Central memory CD8-positive, alpha-beta T cell (primary cell): Measurements from ENCODE around the gene SP3.

Experiments used
- ATAC-seq: fragments of 150-1000 bp; cut with Tn5 transposase; replicated peaks from 2 replicates; pipeline ENCODE4 v1.10.0; 2022; ENCODE audit warnings: mild to moderate bottlenecking, moderate FRiP score, moderate number of reproducible peaks; ENCODE audit not compliant: poor library complexity, severe bottlenecking; ENCODE audit errors: extremely low read depth
- DNase-seq, 2 donors: peaks; one replicate each; pipeline ENCODE4 v3.0.0; 2021; ENCODE audit warnings: low spot score in 2 of 2
- H3K27ac Mint-ChIP-seq: one replicate; pipeline ENCODE4 v1.8.0; 2022; ENCODE audit warnings: low read depth, mild to moderate bottlenecking, moderate library complexity, mixed read lengths
- H3K27me3 Mint-ChIP-seq: one replicate; pipeline ENCODE4 v1.8.0; 2022; ENCODE audit warnings: mixed read lengths
- H3K36me3 Mint-ChIP-seq: one replicate; pipeline ENCODE4 v1.8.0; 2022; ENCODE audit warnings: mild to moderate bottlenecking, moderate library complexity, mixed read lengths; ENCODE audit not compliant: insufficient read depth
- H3K4me1 Mint-ChIP-seq: one replicate; pipeline ENCODE4 v1.8.0; 2022; ENCODE audit warnings: mixed read lengths
- H3K4me3 Mint-ChIP-seq: one replicate; pipeline ENCODE4 v1.8.0; 2022; ENCODE audit warnings: mild to moderate bottlenecking, moderate library complexity, mixed read lengths
- H3K9me3 Mint-ChIP-seq: one replicate; pipeline ENCODE4 v1.8.0; 2022; ENCODE audit warnings: mixed read lengths

SP3 gene

DNA sequence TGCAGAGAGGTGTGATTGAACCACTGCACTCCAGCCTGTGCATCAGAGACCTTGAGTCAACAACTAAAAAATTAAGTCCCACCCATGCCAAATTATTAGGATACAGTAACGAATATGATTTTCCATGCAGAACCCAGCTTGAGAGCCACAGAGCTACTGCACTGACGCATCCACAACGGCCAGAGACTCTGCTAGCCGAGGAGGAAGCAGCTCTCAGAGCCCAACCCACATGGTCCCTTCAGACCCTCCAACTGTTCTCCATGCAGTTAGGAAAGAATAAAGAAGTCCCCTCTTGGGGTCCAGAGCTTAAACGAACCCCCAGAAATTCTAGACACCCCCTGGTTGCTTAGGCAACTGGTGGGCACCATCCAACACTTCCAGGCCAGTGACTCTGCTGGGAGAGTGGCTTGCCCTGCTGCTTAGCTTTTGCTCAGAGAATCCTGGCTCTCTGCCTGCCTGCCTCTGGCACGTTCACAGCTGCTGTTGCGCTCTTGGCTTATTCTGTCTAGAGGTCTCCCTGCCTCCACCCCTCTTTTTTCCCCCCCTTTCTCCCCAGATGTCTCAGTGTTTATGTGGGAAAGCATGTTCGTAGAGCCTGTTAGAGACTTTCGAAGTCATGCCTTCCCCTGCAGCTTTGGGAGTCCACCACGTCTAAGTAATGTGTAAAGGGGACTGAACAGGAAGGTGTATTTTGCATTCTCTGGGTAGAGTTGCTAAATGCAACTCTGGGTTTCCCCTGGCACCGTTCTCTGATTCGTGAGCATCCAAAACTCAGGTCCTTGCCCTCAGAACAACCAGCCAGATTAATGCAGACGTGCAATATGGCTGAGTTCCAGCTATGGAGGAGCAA, 26.0 kb upstream of the SP3 start:
- Mint-ChIP-seq H3K9me3 (no peaks in the 10 kb centered on the region), H3K27me3 (peaks cover 30% of the 10 kb centered on the region), H3K4me1 (peaks cover 5% of the 10 kb centered on the region), H3K27ac (no peak overlapping the region), H3K4me3 (no peak overlapping the region), H3K36me3 (no peaks in the 10 kb centered on the region)
- no peak for DNase-seq
- no peak for ATAC-seq

DNA sequence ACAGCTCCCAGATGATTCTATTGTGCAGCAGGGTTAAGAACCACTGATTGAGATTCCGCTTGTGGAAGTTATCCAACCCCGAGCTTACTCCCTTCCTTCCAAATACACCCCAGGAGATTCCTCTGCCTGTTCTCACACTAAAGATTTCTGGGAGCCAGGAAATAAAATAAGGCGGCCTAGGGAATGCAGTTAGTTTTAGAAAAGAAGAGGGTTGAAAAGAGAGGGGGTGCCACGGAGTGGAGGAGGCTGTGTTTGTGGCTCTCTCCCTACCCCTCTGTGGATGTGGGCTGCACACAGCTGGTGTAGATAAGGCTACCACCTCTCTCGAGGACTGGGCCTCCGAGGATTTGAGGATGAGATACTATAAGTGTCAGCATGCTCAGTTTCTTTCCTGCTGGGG, 25.1 kb upstream of the SP3 start:
- H3K27me3 Mint-ChIP-seq, result peaks cover 30% of the 10 kb centered on the region
- no peak overlapping the region for H3K4me3 Mint-ChIP-seq
- H3K4me1 Mint-ChIP-seq, result no peaks in the 10 kb centered on the region
- no peaks in the 10 kb centered on the region for H3K9me3 Mint-ChIP-seq
- H3K36me3 Mint-ChIP-seq, result no peaks in the 10 kb centered on the region
- no peak overlapping the region for H3K27ac Mint-ChIP-seq
- ATAC-seq, result no peak
- no peak for DNase-seq

DNA sequence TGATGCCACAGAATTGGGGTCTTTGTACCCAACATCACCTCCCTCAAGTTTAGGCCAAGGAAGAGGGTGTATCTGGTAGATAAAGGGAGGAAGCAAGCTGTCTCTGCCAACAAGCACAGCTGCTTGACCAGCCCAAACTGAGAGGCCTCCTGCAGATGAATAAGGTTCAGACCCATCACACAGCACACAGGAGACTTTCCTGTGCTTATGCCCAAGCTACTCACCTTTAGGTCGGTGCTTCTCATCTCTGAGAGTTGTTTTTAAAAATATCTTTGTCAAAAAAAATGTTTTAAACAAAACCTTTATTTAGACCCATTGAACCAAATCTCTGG, 24.7 kb upstream of the SP3 start:
- no peaks in the 10 kb centered on the region for H3K36me3 Mint-ChIP-seq
- no peak overlapping the region for H3K27ac Mint-ChIP-seq
- no peak for DNase-seq
- H3K4me1 Mint-ChIP-seq, result no peaks in the 10 kb centered on the region
- no peak overlapping the region for H3K4me3 Mint-ChIP-seq
- no peak for ATAC-seq
- no peaks in the 10 kb centered on the region for H3K9me3 Mint-ChIP-seq
- H3K27me3 Mint-ChIP-seq, result peaks cover 30% of the 10 kb centered on the region

DNA sequence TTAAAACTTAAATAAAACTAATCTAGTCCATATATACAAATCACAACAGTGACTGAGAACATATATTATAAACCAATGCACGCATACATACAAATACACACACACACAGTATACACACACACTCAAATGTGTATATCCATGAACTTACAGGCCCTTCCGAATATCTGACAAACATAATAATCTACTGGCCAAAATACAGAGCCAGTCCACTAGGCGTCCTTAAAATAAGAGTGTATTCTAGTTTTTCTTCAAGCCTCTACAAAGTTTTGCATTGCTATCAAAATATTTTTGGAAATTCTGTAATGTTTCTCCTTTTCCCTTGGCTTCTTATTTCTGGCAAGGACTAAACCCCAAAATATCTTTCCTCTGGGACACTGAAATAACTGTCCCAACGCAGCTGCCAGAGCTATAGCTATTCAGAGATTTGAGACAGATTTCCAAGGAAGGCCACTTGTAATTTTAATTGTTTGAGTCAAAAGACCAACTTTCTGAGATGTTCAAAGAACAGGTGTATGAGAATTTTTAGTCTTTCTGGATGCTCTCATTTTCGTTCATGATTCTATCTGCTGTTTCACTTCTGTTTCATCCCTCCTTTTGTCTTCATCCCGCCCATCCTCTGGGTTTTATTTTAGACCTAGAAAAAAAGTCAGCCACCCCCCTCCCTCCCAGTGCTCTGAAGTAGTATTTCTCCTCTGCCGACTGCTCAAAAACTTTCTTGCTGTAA, 24.1 kb upstream of the SP3 start:
- DNase-seq (no peak), ATAC-seq (no peak)
- H3K36me3 Mint-ChIP-seq, result no peaks in the 10 kb centered on the region
- peaks cover 30% of the 10 kb centered on the region for H3K27me3 Mint-ChIP-seq
- no peaks in the 10 kb centered on the region for H3K9me3 Mint-ChIP-seq
- H3K4me3 Mint-ChIP-seq, result no peak overlapping the region
- H3K27ac Mint-ChIP-seq, result no peak overlapping the region
- H3K4me1 Mint-ChIP-seq, result no peaks in the 10 kb centered on the region

DNA sequence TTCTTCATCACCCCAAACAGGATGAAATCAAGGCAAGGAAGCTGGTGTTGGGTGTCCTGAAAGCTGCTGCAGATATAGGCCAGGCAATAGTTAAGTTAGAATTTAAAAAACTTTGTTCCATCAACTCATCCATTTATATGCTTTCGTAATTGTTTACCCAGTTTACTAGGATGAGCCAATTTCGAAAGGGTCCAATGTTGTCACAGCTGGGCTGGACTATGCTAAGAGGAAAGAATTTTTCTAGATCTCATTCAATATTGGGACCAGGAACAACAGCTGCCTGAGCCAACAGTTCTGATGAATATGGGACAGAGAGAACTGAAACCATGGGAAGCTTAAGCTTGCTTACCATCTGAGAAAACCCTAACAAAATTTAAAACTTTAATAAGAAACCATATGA, 21.6 kb upstream of the SP3 start:
- Mint-ChIP-seq H3K27me3 (peaks cover 30% of the 10 kb centered on the region), H3K27ac (no peak overlapping the region)

DNA sequence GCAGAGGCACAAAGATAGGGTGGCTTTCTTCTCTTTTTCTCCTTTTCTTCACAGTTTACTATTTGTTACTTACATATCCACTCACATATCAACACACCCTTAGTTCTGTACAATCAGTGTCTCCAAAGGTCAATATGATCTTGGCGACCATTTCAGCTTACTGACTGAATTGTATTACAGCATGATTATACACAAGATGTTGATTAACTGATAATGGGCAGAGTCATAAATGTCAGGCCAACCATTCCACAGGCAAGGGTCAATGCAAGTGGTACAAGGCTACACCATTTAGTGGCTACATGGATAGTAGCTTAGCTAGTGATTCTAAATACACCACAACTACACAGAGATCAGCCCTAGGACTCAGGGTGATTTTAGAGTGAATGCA, 20.4 kb upstream of the SP3 start:
- Mint-ChIP-seq H3K36me3 (no peaks in the 10 kb centered on the region), H3K4me3 (no peak overlapping the region), H3K4me1 (no peaks in the 10 kb centered on the region), H3K9me3 (no peaks in the 10 kb centered on the region), H3K27ac (no peak overlapping the region), H3K27me3 (peaks cover 20% of the 10 kb centered on the region)
- ATAC-seq (no peak), DNase-seq (no peak)

More for the DNA sequence above, 21.6 kb upstream of the SP3 start:
- ATAC-seq, result no peak
- no peak for DNase-seq
- Mint-ChIP-seq H3K4me1 (no peaks in the 10 kb centered on the region), H3K9me3 (no peaks in the 10 kb centered on the region), H3K4me3 (no peak overlapping the region), H3K36me3 (no peaks in the 10 kb centered on the region)

DNA sequence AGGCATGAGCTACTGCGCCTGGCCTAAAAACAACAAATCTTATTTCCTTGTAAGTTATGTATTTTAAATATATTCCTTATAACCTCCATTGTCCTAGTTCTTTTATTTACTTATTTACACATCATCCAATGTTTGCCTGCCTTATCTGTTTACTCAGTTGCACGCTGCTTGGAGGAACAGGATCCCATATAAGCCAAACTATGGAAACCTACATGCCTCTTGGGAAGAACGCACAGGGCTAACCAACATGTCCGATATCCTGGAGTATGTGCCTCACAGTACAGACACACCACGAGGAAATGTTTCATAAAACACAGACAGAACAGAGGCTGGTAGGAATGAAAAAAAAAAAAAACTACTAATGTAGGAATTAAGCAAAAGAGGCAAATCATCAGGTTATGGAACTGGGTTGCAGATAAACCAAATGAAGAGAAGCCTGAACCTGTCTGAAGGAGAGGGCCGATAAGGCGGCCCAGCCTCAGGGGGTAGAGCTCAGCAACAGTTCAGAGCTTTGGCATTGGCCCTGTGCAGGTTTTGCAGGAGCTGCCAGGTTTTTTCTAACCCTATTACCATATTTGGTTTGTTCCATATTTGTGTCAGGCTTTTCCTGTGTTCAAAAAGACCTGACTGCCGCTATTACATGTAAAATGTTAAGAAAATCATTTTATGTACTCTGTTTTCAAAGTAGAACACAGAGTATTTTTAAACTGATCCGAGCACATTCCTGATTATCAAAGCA, 19.9 kb upstream of the SP3 start:
- H3K27ac Mint-ChIP-seq, result no peak overlapping the region
- no peak overlapping the region for H3K4me3 Mint-ChIP-seq
- peaks cover 14% of the 10 kb centered on the region for H3K27me3 Mint-ChIP-seq
- H3K4me1 Mint-ChIP-seq, result no peaks in the 10 kb centered on the region
- ATAC-seq, result no peak
- no peaks in the 10 kb centered on the region for H3K36me3 Mint-ChIP-seq
- no peaks in the 10 kb centered on the region for H3K9me3 Mint-ChIP-seq
- DNase-seq, result no peak

DNA sequence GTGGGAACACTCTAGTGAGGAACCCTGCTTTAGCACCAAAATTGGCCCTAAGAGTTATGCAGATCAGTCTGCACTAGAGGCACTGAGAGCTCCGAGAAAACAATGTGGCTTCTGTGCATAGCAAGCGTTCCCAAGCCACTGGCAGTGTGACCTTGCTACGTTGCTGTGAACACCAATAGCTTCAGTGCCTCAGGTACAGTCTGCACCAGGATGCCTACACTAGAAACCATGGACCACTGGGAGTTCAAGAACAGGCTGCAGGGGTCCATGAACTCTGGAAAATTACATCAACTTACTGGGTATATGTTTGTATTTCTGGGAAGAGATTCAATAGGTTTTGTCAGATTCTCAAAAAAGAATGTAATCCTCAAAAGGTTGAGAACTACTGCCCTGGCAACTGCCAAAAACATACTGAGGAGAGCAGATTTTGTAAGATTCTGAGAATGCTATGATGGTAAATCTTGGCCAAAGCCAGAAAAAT, 18.3 kb upstream of the SP3 start:
- DNase-seq (no peak), ATAC-seq (no peak)
- Mint-ChIP-seq H3K4me3 (no peak overlapping the region), H3K9me3 (no peaks in the 10 kb centered on the region), H3K27me3 (peaks cover 13% of the 10 kb centered on the region), H3K4me1 (no peaks in the 10 kb centered on the region), H3K27ac (no peak overlapping the region), H3K36me3 (no peaks in the 10 kb centered on the region)

DNA sequence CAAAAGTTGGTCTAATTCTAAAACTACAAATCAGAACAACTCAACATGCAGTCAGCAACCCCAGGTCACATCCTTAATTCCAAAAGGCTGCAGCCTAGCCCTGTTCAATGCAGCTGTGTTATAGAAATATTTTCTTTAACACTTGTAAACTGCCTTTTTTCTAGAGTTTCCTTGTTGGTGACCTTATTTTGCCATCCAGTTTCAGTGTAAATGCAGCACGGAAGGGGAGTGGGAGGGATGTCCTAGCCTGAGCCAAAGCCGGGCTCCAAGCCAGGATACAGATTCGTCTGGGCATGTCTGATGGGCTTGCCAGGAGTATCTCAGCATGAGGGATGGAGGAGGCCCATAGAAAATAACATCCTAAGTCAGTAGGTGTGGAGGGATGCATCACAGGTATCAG, 17.7 kb upstream of the SP3 start:
- Mint-ChIP-seq H3K4me3 (no peak overlapping the region), H3K27ac (no peak overlapping the region), H3K9me3 (no peaks in the 10 kb centered on the region), H3K27me3 (peaks cover 13% of the 10 kb centered on the region), H3K4me1 (no peaks in the 10 kb centered on the region), H3K36me3 (no peaks in the 10 kb centered on the region)
- DNase-seq (no peak), ATAC-seq (no peak)

DNA sequence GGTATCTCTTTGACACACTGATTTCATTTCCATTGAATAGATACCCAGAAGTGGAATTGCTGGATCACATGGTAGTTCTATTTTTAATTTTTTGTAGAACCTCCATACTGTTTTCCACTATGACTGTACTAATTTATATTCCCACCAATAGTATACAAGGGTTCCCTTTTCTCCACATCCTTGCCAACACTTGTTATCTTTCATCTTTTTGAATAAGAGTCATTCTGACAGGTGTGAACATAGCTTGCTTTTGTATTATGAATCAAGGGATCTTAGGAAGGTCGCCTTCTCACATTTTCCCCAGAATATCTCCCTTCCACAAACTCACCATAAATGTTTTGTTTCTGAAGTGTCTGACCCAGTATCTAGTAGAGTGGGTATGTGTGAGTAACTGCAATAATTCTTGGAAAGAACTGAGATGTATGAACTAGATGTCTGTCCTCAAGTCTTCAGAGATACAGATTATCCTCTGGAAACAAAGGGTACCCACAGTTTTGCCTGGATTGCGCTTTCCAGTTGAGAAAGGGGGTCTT, 17.1 kb upstream of the SP3 start:
- no peaks in the 10 kb centered on the region for H3K9me3 Mint-ChIP-seq
- DNase-seq (no peak), ATAC-seq (no peak)
- H3K4me1 Mint-ChIP-seq, result no peaks in the 10 kb centered on the region
- no peak overlapping the region for H3K27ac Mint-ChIP-seq
- H3K4me3 Mint-ChIP-seq, result no peak overlapping the region
- H3K27me3 Mint-ChIP-seq, result peaks cover 13% of the 10 kb centered on the region
- H3K36me3 Mint-ChIP-seq, result no peaks in the 10 kb centered on the region

DNA sequence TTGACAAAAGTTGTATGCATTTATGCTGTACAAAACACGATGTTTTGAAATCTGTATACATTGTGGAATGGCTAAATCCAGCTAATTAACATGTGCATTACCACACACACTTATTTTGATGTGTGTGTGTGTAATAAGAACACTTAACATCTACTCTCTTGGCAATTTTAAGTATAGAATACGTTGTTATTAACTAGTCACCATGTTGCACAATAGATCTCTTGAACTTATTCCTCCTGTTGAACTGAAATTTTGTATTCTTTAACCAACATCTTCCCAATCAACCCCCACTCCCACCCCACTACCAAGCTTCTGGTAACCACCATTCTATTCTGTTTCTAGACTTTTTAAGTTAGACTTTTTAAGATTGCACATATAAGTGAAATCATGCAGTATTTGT, 16.3 kb upstream of the SP3 start:
- Mint-ChIP-seq H3K27ac (no peak overlapping the region), H3K4me3 (no peak overlapping the region)

DNA sequence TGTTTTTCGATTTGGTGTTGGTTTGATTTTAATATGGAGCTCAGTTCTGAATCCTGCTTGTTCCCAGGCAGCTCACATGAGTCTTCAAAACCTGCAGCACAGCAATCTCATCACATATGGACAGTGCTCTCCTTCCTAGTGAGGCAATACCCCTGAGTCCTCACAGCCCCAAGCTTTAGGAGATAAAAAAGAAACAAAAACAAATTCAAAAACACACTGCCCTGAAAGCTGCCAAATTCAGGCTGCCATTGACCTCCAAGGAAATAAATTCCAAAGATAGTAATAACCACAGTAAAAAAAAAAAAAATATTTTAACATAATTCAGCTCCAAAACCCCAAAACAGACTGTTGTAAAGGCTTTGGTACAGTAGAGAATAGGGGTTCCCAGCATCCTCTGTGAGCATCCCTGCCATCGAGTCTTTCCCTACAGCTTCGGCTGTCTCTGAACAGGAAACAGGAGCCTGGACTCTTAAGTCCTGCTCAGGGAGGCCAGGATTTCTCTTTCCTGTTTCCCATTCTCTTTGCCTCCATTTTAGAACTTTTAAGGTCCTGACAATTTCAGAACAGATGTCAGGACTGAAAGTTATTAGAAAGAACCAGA, 14.7 kb upstream of the SP3 start:
- no peaks in the 10 kb centered on the region for H3K4me1 Mint-ChIP-seq
- no peak overlapping the region for H3K27ac Mint-ChIP-seq
- H3K36me3 Mint-ChIP-seq, result no peaks in the 10 kb centered on the region
- ATAC-seq, result no peak
- peaks cover 22% of the 10 kb centered on the region for H3K27me3 Mint-ChIP-seq
- H3K4me3 Mint-ChIP-seq, result no peak overlapping the region
- no peak for DNase-seq
- no peaks in the 10 kb centered on the region for H3K9me3 Mint-ChIP-seq

More for the DNA sequence above, 16.3 kb upstream of the SP3 start:
- ATAC-seq (no peak), DNase-seq (no peak)
- H3K27me3 Mint-ChIP-seq, result peaks cover 13% of the 10 kb centered on the region
- no peaks in the 10 kb centered on the region for H3K4me1 Mint-ChIP-seq
- no peaks in the 10 kb centered on the region for H3K9me3 Mint-ChIP-seq
- no peaks in the 10 kb centered on the region for H3K36me3 Mint-ChIP-seq
